Tibial artery (tissue), 4 donors: Measurements from ENCODE around the gene NFIA.
A peak's percentile ranks its signal among the peaks of the same experiment; 100 is the strongest.

ENCODE experiments used
- DNase-seq, 2 donors: peaks; one replicate each; pipeline ENCODE4 v3.0.0-alpha.2; 2019
- H3K27ac ChIP-seq, 2 donors: fragments of 200-600 bp; sonication (generic) in 1 of 2; 1 replicate in 1 of 2; 2 replicates in 1 of 2; pipeline ENCODE4 v1.5.1; 2018 to 2019; ENCODE audit warnings: mild to moderate bottlenecking in 1 of 2
- H3K27me3 ChIP-seq, 2 donors: fragments of 200-600 bp; sonication (generic) in 1 of 2; one replicate each; pipeline versions ENCODE4 v1.5.1 to v1.6.0; 2016 to 2019
- H3K36me3 ChIP-seq, 3 donors: fragments of 200-600 bp; sonication (generic) in 2 of 3; one replicate each; pipeline ENCODE4 v1.5.1; 2016 to 2019; ENCODE audit warnings: mild to moderate bottlenecking in 2 of 3
- H3K4me1 ChIP-seq, 4 donors: fragments of 200-600 bp; sonication (generic) in 2 of 4; 1 replicate in 3 of 4; 2 replicates in 1 of 4; pipeline ENCODE4 v1.5.1; 2016 to 2019
- H3K4me3 ChIP-seq, 2 donors: fragments of 200-600 bp; sonication (generic) in 1 of 2; 1 replicate in 1 of 2; 2 replicates in 1 of 2; pipeline ENCODE4 v1.5.1; 2018 to 2019; ENCODE audit warnings: mild to moderate bottlenecking in 2 of 2
- H3K9me3 ChIP-seq, 3 donors: fragments of 200-600 bp; sonication (generic) in 1 of 3; one replicate each; pipeline ENCODE4 v1.5.1; 2016 to 2019
- CTCF ChIP-seq, 2 experiments: fragments of 200-600 bp in 1 of 2; fragments of 450-650 bp in 1 of 2; IDR thresholded peaks; one replicate each; pipeline ENCODE4 v1.5.1; 2017 to 2019; ENCODE audit warnings: antibody characterized with exemption in 2 of 2, mild to moderate bottlenecking in 1 of 2, moderate library complexity in 1 of 2
- intact Hi-C: fragments of 100-400 bp; cut with DNase I; formaldehyde crosslinking; loops from one replicate; pipeline ENCODE4 v1.15.0; 2023; ENCODE audit warnings: low total_unique reads

Gene NFIA

GRCh38 chr1:61226791-61227567, 144.6 kb downstream of the NFIA start:
- peaks cover 0 to 63% (median 18%) of the 10 kb centered on the region in 4 donors for H3K4me1 ChIP-seq
- peak overlapping the region in 1 of 2 donors; percentile 17 for H3K4me3 ChIP-seq
- DNase-seq = no peak
- TF ChIP-seq CTCF (IDR thresholded peaks at IDR 0.05) = no peak
- intact Hi-C loops = no loop called here
- peak overlapping the region; percentile 25 to 50 for H3K27ac ChIP-seq
- no peaks in the 10 kb centered on the region for H3K27me3 ChIP-seq
- no peaks in the 10 kb centered on the region for H3K9me3 ChIP-seq
- H3K36me3 ChIP-seq = no peaks in the 10 kb centered on the region

- peak overlapping the region; percentile 25 to 50 for H3K27ac ChIP-seq
Observed at GRCh38 chr1:61227857-61228550, 145.6 kb downstream of the NFIA start.

GRCh38 chr1:61230523-61230922, 148.2 kb downstream of the NFIA start:
- Histone ChIP-seq H3K27ac (no peak overlapping the region), H3K9me3 (no peaks in the 10 kb centered on the region), H3K36me3 (no peaks in the 10 kb centered on the region), H3K4me3 (no peak overlapping the region), H3K27me3 (no peaks in the 10 kb centered on the region), H3K4me1 (peaks cover 0 to 50% (median 19%) of the 10 kb centered on the region in 4 donors)
- intact Hi-C loops = no loop called here
- no peak for DNase-seq
- no peak for TF ChIP-seq CTCF (IDR thresholded peaks at IDR 0.05)

More at GRCh38 chr1:61227857-61228550, 145.6 kb downstream of the NFIA start:
- no peaks in the 10 kb centered on the region for H3K36me3 ChIP-seq
- DNase-seq = no peak
- H3K4me3 ChIP-seq = no peak overlapping the region
- no peaks in the 10 kb centered on the region for H3K27me3 ChIP-seq
- TF ChIP-seq CTCF (IDR thresholded peaks at IDR 0.05) = no peak
- peaks cover 0 to 63% (median 15%) of the 10 kb centered on the region in 4 donors for H3K4me1 ChIP-seq
- intact Hi-C loops = no loop called here
- H3K9me3 ChIP-seq = no peaks in the 10 kb centered on the region

- no peaks in the 10 kb centered on the region for H3K9me3 ChIP-seq
- H3K36me3 ChIP-seq = no peaks in the 10 kb centered on the region
- intact Hi-C loops = no loop called here
- no peaks in the 10 kb centered on the region for H3K27me3 ChIP-seq
- no peak overlapping the region for H3K4me3 ChIP-seq
- DNase-seq = no peak
- H3K4me1 ChIP-seq = peaks cover 0 to 51% (median 15%) of the 10 kb centered on the region in 4 donors
- no peak for TF ChIP-seq CTCF (IDR thresholded peaks at IDR 0.05)
- H3K27ac ChIP-seq = no peak overlapping the region
Observed at GRCh38 chr1:61231795-61232194, 149.4 kb downstream of the NFIA start.

- H3K27ac ChIP-seq = no peak overlapping the region
- H3K9me3 ChIP-seq = no peaks in the 10 kb centered on the region
- intact Hi-C loops = no loop called here
- H3K4me1 ChIP-seq = peaks cover 0 to 39% (median 12%) of the 10 kb centered on the region in 4 donors
- no peaks in the 10 kb centered on the region for H3K36me3 ChIP-seq
- no peak for DNase-seq
- no peak overlapping the region for H3K4me3 ChIP-seq
- no peaks in the 10 kb centered on the region for H3K27me3 ChIP-seq
- TF ChIP-seq CTCF (IDR thresholded peaks at IDR 0.05) = no peak
Observed at GRCh38 chr1:61233121-61233660, 150.8 kb downstream of the NFIA start.
